ENCODE measurements around the gene RUFY4.

The RUFY4 gene

GRCh38 chr2:218068721-218069334 is at the start of gene RUFY4:
Gene RUFY4 (plus strand): TSS chr2:218069253. CDS start chr2:218070606, 1,353 bp downstream.
- DNase-seq (ENCODE audit: low read depth in 2 of 2, low spot score in 1 of 2): peak; percentile 19 to 36

- DNase-seq (ENCODE audit: low read depth in 2 of 2, low spot score in 1 of 2): no peak
Measured at GRCh38 chr2:218019411-218020060, 49.5 kb upstream of the RUFY4 start.

- no peak for DNase-seq (ENCODE audit: low read depth in 2 of 2, low spot score in 1 of 2)
Measured at GRCh38 chr2:218020281-218020680, 48.8 kb upstream of the RUFY4 start.

GRCh38 chr2:218020966-218021535 is 48.0 kb upstream of the RUFY4 start:
- DNase-seq (ENCODE audit: low read depth in 2 of 2, low spot score in 1 of 2): no peak

GRCh38 chr2:218021536-218022071 is 47.4 kb upstream of the RUFY4 start:
- no peak for DNase-seq (ENCODE audit: low read depth in 2 of 2, low spot score in 1 of 2)

- no peak for DNase-seq (ENCODE audit: low read depth in 2 of 2, low spot score in 1 of 2)
Measured at GRCh38 chr2:218022131-218022850, 46.8 kb upstream of the RUFY4 start.

GRCh38 chr2:218022851-218023530 is 46.1 kb upstream of the RUFY4 start:
- no peak for DNase-seq (ENCODE audit: low read depth in 2 of 2, low spot score in 1 of 2)

- DNase-seq (ENCODE audit: low read depth in 2 of 2, low spot score in 1 of 2): no peak
Measured at GRCh38 chr2:218023636-218024035, 45.4 kb upstream of the RUFY4 start.

GRCh38 chr2:218024336-218024735 is 44.7 kb upstream of the RUFY4 start:
- DNase-seq (ENCODE audit: low read depth in 2 of 2, low spot score in 1 of 2): no peak

- DNase-seq (ENCODE audit: low read depth in 2 of 2, low spot score in 1 of 2): no peak
Measured at GRCh38 chr2:218024871-218025270, 44.2 kb upstream of the RUFY4 start.

GRCh38 chr2:218026244-218026643 is 42.8 kb upstream of the RUFY4 start:
- DNase-seq (ENCODE audit: low read depth in 2 of 2, low spot score in 1 of 2): no peak

GRCh38 chr2:218026676-218027425 is 42.2 kb upstream of the RUFY4 start:
- DNase-seq (ENCODE audit: low read depth in 2 of 2, low spot score in 1 of 2): no peak

GRCh38 chr2:218027426-218028188 is 41.4 kb upstream of the RUFY4 start:
- no peak for DNase-seq (ENCODE audit: low read depth in 2 of 2, low spot score in 1 of 2)

GRCh38 chr2:218028189-218028495 is 40.9 kb upstream of the RUFY4 start:
- DNase-seq (ENCODE audit: low read depth in 2 of 2, low spot score in 1 of 2): no peak

GRCh38 chr2:218028562-218029348 is 40.3 kb upstream of the RUFY4 start:
- DNase-seq (ENCODE audit: low read depth in 2 of 2, low spot score in 1 of 2): no peak

GRCh38 chr2:218029366-218030360 is 39.4 kb upstream of the RUFY4 start:
- DNase-seq (ENCODE audit: low read depth in 2 of 2, low spot score in 1 of 2): no peak

- DNase-seq (ENCODE audit: low read depth in 2 of 2, low spot score in 1 of 2): no peak
Measured at GRCh38 chr2:218030409-218031195, 38.5 kb upstream of the RUFY4 start.

Measured in stimulated activated CD8-positive, alpha-beta memory T cell treated with anti-CD3 and anti-CD28 coated beads, Interleukin-4, amount 100 ng/mL, for 4 hours (primary cell).